Stimulated activated CD4-positive, alpha-beta T cell treated with anti-CD3 and anti-CD28 coated beads, Interleukin-4, amount 100 ng/mL, for 1 hour (primary cell): Measurements from ENCODE around the gene BANF2.

Source experiments
- DNase-seq: peaks from one replicate; pipeline ENCODE4 v3.0.0-alpha.2; 2020

The BANF2 gene

DNA sequence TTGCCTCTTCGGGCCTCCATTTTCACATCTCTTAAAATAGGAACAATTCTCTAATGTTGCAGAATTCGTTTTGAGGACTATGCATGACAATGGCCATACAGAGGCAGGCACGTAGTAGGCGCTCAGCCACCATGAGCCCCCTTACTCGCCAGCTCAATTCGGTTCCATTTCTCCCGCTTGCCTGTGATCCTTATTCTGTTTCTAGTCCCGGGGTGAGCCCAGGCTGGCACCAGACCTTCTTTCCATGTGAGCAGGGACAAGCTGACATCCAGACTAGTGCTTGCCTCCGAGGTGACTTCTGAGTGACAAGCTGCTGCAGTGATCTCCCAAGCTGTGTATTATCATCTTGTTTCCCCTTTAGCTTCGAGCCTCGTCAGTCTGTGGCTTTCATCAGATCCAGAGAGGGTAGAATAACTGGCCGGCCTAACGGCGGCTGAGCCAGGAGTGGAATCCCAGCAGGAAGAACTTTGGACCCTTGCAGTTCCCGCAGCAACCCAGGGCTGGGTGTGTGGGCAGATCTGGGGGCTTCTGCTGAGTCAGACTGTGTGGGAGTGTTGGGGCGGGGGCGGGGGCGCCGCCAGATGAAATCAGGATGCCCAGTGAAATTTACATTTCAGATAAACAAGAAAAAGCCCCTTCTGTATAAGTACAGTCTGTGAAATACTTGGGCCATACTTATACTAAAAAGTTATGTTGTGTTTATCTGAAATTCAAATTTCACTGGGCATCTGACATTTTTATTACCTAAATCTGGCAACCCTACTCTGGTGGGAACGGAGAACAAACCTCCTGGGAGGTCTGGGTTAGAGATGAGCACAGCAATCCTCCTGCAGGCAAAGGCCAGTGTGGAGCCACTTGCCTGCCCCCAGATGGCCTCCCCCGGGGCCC, 10.9 kb downstream of the BANF2 start:
- no peak for DNase-seq

DNA sequence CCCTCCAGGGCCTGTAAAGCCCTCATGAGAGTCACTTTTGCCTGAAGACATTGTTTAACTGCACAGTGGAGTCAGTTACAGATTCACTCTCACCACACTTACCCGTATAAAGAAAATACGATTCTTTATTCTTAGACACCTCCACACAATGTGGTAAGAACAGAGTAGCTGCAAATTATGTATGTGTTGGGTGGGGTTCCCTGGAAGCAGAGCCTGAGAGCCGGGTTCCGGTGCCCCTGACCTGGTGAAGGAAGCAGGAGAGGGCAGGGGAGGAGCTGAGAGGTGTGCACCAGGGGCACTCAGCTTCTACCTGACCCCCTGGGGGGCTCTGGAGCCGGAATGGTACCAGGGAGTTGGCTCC, 11.5 kb downstream of the BANF2 start:
- no peak for DNase-seq

DNA sequence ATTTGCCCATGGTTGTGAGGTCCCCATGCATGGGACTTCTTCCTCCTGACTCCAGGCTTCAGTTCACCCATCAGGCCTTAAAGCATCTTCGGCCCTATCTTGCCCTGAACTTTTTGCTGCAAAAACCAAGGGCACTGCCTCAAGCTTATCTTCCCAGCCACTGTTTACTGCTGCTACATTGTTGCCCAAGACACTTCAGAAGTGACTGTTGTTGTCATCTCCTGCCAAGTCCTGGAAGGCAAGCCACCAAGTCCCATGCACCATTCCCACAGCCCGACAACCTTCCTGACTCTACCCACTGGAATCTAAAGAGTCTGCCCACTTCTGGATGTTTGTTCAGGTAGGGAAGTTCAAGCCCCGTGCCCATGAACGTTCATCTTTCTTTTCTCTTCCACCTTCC, 12.4 kb downstream of the BANF2 start:
- no peak for DNase-seq

- DNase-seq = no peak
Observed at GRCh38 chr20:17712708-17713107, 12.9 kb downstream of the BANF2 start.

DNA sequence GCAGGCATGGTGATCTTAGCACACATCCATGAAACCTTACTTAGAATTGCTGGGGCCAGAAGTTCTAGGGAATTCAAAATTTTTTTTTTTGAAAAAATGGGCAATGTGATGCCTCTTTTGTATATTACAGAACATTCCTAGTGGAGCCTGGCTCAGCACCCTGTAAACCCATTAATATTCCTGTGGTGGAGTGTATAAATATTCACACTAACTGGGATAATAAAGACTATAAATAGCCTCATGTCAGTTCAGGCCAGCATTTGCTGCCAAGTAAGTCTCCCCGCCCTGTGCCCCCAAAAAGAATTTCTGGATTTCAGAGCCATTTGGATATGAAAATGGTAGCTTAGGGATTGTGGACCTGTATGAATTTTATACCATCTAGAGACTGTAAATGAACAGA, 14.8 kb downstream of the BANF2 start:
- DNase-seq = no peak

- DNase-seq = no peak
Observed at GRCh38 chr20:17715075-17715474, 15.3 kb downstream of the BANF2 start.

DNA sequence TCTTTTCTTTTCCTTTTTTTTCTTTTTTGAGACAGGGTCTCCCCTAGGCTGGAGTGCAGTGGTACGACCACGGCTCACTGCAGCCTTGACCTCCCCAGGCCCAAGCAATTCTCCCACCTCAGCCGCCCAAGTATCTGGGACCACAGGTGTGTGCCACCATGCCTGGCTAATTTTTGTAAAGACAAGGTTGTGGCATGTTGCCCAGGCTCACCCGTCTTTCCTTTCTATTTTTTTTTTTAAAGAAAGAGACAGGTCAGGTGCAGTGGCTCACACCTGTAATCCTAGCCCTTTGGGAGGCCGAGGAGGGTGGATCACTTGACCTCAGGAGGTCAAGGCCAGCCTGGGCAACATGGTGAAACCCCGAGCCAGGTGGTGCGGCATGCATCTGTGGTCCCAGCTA, 16.6 kb downstream of the BANF2 start:
- no peak for DNase-seq

DNA sequence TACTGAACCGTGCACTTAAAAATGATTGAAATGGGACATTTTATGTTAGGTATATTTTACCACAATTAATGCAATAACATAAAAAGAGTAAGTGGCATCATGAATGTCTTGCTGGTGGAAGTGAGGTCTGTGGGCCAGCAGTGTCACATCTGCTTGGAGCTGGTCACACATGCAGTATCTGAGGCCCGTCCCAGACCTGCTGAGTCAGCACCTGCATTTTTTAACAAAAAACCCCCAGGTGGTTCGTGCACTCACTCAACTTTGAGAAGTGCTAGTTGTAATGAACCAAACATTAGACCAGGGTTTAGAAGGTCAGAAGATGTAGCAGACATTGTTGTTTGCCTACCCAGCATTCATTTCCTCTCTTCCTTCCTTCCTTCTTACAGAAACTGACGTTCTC, 21.0 kb downstream of the BANF2 start:
- DNase-seq = no peak

GRCh38 chr20:17721802-17722486, 22.2 kb downstream of the BANF2 start:
- no peak for DNase-seq

GRCh38 chr20:17722493-17723300, 22.9 kb downstream of the BANF2 start:
- DNase-seq = no peak

- no peak for DNase-seq
Observed at GRCh38 chr20:17723301-17723691, 23.5 kb downstream of the BANF2 start.

DNA sequence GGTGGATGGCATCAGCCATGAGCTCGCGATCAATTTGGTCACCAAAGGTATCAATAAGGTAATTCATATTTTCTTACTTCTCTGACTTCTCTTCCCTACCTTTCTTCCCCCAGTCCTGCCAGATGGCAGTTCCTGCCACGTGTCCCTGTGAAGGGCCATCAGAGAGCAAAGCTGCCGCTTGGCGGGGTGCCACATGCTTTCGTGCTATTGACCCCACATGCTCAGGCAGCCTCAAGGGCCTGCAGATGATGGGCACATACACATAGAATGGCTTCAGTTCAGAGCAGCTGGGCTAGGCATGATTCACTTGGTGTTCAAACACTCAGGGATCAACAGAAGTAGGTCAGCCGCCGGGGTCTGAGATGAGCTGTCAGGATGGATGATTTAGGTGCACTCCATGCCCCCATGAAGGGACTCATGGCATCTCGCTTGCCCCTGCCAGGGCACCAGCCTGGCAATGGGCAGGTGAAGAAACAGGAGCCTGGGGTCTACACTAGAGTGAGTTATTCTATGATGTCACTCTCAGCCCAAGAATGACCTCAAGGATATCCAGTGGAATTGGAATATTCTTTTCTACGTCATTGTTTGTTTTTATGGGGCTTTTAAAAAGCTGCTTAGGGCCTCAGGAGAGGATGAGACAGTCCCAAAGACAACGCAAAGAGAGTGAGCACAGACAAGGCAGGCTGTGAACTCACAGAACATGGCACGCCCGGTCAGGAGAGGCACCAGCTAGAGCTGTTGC, 25.5 kb downstream of the BANF2 start:
- DNase-seq = no peak

- DNase-seq = no peak
Observed at GRCh38 chr20:17726902-17727301, 27.1 kb downstream of the BANF2 start.

DNA sequence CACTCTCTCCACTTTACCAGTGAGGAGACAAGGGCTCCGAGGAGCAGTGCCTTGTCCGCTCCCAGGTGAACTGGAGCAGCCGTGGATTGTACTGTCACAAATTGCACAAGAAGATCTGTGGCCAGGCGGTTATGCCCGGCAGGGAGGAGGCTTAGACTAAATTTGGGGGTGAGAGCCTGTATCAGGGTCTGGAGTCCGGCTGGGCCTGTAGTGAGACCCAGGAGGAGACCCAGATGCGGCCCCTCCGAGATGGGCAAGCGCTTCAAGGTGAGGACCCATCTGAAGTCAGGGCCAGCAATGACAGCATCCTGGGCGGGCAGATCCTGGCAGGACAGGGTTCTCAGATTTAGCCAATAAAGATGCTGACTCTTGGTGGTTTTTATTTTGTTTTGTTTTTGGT, 27.6 kb downstream of the BANF2 start:
- no peak for DNase-seq

DNA sequence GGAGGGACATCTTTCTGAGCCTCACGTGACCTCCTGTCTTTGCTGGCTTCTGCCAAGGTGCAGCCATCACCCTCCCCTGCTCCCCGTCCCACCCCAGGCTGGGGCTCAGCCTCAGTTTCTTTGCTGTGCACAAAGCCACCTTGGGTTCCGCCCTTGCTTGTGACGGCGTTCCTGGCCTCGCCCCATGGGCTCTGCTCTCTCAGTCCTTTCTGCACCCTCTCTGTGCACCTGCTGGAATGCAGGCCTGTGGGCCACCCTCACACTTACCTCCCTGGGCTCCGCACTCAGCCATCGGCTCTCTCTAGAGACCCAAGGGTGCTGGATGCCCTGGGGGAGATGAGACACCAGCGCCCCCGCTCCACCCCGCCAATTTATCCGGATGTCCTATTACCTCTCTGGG, 28.3 kb downstream of the BANF2 start:
- no peak for DNase-seq

DNA sequence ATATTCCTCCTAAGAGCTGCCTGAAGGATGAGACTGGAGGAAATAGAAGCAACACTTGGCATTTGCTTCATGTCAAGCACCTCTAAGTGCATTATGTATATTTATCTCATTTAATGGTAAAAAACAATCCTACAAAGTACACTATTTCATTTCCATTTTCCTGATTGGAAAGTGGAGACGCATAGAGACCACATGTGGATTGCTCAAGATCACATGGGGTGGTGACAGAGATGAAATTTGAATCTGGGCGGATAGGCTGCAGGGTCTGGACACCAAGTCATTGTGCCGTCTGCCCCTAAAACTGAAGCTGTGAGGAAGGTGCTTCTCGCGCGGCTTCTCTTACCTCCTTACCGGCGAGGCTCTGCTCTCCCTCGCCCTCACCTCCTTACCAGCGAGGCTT, 30.3 kb downstream of the BANF2 start:
- no peak for DNase-seq

GRCh38 chr20:17731233-17731632, 31.5 kb downstream of the BANF2 start:
- DNase-seq = no peak

DNA sequence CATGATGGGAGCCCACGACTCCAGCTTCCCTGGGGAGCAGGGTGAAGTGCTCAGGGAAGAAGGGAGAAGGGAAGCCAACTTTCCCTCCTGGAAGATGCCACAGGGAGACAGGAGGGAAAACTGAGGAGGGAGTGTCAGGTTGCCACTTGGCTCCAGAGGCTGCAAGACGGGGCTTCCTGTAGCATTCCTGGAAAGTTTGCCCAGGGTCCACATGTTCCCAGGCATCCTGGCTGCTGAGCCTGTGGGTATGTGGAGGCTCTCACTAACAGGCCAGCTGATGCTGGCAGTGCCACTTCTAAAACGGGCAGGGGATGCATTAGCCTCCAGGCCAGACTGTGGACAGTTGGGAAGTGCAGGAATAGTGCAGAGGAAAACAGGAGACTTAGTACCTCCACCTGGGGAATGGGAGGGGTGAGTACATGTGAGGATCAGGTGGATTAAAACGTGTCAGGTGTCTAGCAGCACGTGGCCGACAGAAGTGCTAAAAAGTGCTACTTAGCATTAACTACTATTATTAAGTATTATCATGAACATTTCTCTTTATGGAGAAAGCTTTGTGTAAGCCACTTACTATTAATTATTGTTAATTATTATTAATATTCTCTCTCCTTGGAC, 33.2 kb downstream of the BANF2 start:
- DNase-seq = no peak

DNA sequence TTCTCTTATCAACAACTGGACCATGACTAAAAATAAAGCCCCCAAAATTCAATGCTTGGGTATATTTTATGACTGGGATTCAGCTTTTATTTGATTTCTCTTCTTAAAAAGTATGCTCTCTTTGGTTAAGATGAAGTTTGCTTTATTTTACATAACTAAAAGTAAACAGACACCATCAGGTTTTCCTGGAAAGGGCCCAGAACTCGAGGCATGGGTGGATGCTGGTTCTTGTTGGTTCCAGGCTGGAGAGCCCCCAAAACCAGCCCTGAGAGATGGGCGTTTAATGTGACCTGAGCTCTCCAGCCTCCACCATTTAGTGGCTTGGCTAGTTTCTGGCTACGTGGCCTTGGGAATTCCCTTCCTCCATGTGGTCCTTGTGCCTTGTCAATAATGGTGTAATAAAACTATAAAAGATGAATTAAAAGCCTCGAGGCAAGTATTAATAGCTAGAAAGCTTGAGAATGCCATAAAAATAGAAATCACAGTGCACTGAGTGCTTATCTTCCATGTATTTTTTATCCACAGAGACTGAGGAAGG, 34.1 kb downstream of the BANF2 start:
- DNase-seq = no peak

DNA sequence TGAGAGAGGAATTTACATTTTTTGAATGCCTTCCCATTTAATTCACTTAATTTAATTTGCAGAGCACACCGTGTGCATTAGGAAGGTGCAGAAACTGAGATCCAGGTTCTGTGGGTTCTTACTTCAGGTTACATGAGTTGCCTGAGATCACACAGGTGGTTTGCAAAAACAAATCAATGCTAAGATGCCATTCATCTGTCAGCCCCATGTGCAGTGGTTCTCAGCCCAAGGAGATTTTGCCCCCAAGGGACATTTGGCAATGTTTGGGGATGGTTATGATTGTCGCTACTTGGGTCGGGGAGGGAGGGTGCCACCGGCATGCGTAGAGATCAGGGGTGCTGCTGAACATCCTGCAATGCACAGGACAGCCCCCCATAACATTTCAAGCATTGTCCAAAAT, 34.6 kb downstream of the BANF2 start:
- no peak for DNase-seq

GRCh38 chr20:17735206-17735804, 35.5 kb downstream of the BANF2 start:
- no peak for DNase-seq
